ENCODE results near the gene COL18A1.

GRCh38 chr21:45449658-45450422, 44.9 kb downstream of the COL18A1 start:
- TF ChIP-seq RFX5 (IDR thresholded peaks at IDR 0.05; ENCODE audit: low read length) (no peak), TAF1 (IDR thresholded peaks at IDR 0.05; ENCODE audit: borderline replicate concordance, low read depth, low read length) (no peak), EZH2phosphoT487 (IDR thresholded peaks at IDR 0.05; ENCODE audit: borderline replicate concordance, low read depth) (no peak), YY1 (IDR thresholded peaks at IDR 0.05; ENCODE audit: low read depth) (no peak), MAX (IDR thresholded peaks at IDR 0.05; ENCODE audit: low read depth) (no peak)
